NCI-H1930 (cell line): Measurements from ENCODE around the gene FBXO42.

Experiments
- DNase-seq, 2 experiments: peaks; one replicate each; lab custom pipeline; 2025; lab: John Stamatoyannopoulos, UW

The FBXO42 gene

DNA sequence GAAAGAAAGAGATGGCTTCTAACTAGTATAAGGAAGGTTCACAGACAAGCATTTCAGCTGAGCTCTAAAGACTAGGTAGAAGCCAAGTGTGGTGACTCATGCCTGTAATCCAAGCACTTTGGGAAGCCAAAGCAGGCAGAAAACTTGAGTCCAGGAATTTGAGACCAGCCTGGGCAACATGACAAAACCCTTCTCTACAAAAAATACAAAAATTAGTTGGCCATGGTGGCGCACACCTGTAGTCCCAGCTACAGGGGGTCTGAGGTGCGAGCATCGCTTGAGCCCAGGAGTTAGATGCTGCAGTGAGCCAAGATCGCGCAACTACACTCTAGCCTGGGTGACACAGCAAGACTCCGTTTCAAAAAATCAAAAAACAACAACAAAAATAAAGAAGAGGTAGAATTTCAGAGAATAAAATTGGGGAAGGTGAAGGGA is 27.8 kb downstream of the FBXO42 start:
- no peak for DNase-seq

DNA sequence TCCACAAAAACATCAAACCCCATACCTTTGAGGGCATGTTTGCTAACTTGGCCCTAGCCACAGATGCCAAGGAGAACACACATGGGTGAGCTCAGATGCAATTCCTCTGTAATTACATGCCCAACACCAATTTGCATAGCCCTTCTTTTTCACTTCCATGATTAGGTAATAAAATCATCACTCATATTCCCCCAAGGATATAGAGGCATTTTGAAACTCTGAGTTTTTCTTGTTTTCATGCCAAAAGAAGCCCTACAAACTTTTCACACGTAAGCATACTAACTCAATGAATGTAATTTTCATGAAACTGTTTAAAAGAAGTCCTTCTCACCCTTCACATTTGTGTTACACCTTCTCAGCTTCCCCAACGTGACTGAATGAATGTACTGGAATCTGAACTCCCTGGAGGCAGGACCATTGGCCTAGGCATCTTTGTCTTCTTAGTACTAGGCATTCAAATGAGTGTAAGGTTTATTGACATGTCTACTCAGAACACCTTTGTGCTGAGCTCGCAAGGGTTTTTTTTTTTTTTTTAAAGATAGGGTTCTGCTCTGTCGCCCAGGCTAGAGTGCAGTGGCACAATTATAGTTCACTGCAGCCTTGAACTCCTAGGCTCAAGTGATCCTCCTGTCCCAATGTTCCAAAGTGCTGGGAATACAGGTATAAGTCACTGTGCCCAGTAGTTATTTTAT is 31.0 kb downstream of the FBXO42 start:
- DNase-seq, result no peak

DNA sequence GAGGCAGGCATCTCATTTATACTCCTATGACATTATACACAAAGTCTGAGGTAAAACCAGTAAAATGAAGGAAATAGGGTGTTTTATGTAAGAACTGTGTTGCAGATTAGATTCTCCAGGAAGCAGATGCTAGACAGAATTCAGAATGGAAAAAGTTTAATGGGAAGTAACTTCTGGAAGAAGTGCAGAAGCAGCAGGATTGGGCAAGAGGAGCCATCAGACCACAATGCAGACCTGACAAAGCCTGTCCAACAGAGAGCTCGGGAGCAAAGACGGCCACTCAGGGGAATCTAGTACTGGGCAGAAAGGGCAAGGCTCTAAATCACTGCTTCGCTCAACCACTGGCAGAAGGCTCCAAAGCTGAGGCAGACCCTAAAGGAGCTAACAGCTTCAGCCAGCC is 33.7 kb downstream of the FBXO42 start:
- DNase-seq, result no peak

DNA sequence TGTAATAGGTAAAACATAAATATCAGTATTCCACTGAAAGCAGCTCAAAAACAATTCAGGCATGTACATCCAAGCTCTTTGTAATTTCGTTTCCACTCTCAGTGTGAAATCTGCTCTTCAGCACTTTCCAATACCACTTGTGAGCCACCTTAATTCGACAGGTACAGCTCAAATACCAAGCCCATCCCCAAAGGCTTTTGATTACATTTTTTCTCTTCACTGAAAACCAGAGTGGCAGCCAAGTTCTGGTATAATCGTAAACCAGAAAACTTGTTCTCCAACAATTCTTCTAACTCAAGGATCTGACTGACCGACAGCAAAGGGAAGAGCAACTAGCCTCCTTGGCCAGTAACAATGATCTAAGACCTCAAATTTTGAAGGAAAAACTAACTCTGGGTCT is 36.8 kb downstream of the FBXO42 start:
- no peak for DNase-seq

DNA sequence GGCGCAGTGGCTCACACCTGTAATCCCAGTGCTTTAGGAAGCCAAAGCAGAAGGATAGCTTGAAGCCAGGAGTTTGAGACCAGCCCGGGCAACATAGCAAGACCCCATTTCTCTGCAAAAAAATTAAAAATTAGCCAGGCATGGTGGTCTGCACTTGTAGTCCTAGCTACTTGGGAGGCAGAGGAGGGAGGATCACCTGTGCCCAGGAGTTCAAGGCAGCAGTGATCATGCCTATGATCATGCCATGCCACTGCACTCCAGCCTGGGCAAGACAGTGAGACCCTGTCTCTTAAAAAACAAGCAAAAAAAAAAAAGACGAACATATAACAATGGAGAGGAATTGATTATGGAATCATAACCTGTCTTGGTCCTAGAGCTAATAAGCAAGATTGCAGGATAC is 45.1 kb downstream of the FBXO42 start:
- no peak for DNase-seq

DNA sequence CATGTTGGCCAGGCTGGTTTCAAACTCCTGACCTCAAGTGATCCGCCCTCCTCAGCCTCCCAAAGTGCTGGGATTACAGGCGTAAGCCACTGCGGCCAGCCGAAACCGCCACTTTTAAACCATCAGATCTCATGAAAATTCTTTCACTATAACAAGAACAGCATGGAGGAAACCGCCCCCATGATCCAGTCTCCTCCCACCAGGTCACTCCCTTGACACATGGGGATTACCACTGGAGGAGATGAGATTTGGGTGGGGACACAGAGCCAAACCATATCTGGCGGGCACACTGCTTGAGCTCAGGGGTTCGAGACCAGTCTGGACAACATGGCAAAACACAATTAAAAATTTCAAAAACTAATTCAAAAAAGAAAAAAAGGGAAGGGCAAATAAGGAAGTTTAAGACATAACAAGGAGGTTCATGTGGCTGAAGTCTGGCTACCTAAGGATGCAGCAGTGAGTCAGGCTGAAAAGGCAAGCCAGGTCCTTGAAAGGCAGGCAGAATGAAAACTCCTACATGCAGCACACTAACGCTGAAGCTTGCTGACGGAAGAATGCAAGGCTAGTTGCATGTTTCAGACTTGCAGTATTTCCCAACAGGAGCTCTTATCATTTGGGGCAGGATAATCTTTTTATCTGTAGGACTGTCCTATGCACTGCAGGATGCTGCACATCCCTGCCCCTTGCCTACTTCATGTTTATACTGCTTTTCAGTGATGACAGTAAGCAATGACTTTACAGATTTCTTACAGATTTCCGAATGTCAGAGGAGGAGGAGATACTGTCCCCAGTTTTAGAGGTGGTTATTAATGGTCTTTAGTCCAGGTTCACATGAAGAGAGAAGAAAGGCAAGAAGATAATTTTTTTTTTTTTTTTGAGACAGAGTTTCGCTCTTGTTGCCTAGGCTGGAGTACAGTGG is 49.3 kb downstream of the FBXO42 start:
- DNase-seq, result no peak

DNA sequence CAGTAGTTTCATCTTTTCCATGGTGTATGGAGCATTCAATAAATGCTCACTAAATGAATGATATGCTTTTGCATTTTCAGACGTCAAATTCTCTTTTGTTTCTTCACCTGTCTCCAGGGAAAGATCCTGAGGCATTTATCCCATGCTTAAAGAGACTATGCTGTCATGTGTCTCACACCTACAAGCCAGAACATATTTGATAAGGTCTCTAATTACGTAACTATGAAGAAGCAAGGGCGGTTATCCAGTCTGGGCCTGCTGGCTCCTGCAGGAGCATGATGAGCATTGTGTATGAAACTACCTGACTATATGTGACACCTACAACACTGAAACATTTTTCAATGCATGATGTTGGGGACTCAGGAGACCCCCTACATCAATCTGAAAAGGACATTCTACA is 51.8 kb downstream of the FBXO42 start:
- no peak for DNase-seq

DNA sequence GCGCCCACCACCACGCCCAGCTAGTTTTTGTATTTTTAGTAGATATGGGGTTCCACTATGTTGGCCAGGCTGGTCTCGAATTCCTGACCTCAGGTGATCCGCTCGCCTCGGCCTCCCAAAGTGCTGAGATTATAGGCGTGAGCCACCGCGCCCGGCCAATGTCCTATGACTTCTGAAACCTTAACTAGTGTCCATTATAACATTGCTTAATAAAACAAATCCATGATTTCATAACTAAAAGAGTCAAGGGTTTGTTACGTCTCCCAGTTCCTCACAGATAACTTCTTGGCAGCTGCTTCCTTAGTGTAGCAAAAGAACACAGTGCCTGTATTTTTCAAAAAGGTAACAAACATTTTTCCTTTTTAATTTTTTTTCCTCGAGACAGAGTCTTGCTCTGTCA is 53.6 kb downstream of the FBXO42 start:
- no peak for DNase-seq

DNA sequence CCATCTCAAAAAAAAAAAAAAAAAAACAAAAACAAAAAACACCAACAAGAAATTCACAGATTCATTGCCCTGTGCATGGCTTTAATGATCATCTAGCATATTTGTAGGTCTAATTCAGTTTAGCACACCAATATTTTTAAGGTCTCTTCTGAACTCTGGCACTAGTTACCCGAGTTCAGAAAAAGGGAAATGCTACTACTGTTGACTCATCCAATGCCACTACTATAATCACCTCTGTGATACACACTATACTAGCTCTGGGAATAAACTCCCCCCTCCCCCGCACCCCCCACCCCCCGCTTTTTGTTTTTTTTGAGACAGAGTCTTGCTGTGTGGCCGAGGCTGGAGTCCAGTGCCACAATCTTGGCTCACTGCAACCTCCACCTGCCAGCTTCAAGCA is 55.6 kb downstream of the FBXO42 start:
- DNase-seq, result no peak

DNA sequence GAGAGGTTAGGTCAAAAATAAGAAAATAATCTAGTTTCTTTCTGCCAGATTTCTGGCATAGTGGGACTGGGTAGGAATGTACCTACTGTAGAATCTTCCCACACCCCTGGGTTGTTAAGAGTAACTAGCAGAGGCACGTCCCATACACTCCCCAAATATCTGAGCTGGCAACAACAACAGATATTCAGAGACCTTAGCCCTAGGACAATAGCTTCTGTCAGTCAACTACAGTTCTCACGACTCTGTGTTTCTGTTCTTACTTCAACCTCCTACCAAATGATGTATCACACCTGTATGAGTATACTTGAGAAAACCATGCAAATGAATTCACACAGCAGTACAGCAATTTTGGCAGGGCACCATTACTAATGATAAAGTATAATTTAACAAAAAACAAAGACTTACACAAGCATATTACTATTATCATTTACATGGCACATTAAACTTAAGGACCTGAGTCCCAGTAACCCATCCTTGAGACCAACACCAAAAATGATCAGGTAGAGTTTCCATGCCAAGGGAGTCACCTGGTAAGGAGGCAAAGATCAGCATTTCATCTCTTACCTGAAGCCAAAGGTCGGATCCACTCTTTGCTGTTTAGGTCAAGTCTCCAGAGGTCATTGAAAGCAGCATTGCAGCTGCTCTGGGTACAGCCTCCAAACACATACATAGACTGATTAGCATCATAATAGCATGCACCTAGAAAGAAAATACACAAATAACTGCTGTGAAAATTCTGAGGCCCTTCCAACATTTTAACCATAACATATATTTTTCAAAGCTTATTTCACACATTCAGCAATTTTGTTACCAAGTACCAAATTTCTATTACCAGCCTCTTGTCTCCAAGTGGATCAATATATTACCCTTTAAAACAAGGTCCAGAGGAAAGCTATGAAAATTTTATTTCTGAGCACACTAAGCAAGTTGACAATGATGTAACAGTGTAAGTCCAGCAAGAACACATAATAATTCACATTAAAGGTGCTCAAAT is 57.8 kb downstream of the FBXO42 start:
- DNase-seq, result no peak

DNA sequence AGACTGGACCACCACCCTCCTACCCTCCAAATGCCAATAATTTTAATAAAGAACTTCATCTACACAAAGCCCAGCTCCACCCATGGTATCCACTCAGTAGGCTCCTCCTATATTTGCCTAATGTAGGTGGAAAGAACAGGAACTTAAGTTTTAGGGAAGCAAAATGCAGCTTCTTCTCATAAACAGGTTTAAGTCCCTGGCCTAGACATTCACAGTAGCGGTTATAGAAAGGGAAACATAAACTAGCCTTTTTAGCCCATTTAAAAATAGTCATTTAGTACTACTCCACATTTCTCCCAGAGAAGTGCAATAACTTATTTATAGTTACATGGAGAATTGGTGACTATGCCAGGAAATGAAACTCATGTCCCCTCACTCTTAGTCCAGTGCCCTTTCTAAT is 58.7 kb downstream of the FBXO42 start:
- no peak for DNase-seq

DNA sequence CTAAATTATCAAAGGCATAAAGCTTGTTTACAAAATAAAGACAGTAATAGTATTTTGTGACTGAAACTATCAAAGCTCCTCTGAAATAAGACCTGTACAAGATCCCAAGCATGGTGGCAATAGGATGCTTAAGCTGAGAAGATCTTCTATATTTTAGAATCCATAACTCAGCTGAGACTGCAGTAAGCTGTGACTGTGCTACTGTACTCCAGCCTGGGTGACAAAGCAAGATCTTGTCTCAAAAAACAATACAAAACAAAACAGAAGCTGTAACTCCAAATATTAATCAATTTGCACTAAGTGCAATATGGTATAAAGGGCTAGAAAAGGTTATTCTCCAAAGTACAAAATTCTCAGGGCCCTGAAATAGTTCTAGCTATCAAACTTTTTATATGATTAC is 59.5 kb downstream of the FBXO42 start:
- no peak for DNase-seq

DNA sequence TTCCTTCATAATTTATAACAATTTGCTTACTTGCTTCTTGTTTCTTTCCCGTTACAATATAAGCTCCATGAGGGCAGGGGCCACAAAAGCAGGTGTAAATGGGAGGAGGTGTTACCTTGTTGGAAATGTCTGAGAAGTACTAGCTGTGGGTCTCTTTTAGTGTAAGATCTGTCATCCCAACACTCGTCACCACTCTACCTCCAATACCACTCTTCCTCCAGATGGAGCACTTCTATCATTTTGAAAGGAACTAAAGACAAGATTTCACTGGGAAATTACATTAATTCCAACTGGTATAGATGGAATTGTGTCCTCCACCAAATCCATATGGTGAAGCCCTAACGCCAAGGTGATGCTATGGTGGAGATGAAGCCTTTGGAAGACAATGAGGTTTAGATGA is 62.3 kb downstream of the FBXO42 start:
- DNase-seq, result no peak

DNA sequence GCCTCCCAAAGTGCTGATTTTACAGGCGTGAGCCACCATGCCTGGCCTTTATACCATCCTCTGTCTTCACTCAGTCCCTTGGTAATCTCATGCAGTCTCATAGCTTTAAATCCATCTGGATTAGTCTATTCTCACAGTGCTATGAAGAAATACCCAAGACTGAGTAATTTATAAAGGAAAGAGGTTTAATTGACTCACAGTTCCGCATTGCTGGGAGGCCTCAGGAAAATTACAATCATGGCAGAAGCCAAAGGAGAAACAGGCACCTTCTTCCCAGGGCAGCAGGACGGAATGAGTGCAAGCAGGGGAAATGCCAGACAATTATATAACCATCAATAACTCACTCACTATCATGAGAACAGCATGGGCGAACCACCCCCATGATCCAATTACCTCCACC is 66.2 kb downstream of the FBXO42 start:
- no peak for DNase-seq

DNA sequence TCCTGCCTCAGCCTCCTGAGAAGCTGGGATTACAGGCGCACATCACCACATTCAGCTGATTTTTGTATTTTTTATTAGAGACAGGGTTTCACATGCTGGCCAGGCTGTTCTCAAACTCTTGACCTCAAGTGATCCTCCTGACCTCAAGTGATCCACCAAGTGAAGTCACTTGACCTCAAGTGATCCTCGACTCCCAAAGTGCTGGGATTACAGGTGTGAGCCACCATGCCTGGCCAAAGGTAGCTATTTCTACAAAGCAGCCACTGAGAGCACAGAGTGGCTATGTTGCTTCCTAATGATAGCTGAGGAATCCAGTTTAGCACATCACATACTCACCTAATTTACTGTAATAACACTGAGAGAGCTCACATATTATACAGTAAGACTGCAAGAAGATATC is 70.5 kb downstream of the FBXO42 start:
- no peak for DNase-seq

DNA sequence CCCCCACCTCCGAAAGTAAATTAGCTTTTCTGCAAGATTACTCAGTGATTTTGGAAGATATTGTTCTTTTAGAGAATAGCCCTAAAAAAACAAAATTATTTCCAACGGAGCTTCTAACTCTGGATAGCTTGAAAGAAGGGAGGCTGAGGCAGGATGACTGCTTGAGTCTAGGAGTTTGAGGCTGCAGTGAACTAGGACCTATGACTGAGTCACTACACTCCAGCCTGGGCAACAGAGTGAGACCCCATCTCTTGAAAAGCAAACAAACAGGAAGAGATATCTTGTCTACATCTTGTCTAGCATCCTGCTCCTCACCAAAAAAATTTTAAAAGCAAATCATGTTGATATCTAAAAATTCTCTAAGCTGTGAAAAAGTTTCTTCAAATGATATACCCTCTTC is 73.1 kb downstream of the FBXO42 start:
- no peak for DNase-seq

DNA sequence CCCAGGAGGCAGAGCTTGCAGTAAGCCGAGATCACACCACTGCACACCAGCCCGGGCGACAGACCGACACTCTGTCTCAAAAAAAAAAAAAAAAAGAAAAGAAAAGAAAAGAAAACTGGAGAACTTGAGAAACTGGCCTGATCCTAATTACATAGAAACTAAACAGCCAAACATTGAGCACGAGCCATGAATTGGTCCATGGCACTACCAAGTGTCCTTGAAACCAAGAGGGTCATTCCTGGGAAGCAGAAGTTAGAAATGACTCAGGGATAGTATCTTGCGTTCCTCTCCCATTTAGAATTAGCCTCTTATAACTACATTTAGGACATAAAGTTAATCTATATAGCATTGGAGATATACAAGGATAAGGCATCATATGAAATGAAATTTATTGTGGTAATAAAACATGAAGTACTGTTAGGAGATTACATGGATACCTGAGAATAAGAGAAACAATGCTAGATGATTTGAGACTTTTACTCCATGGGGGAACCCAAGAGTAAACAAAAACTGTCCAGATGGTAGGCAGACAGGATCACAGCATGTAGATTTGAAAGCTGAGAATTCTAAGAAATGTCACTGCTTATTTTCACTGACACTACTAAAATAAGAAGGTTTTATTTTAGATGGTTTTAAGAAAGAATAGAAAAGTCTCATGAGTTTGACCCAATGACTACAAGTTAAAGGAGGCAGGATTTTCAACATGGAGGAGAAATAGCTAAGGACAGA is 75.8 kb downstream of the FBXO42 start:
- DNase-seq, result no peak

DNA sequence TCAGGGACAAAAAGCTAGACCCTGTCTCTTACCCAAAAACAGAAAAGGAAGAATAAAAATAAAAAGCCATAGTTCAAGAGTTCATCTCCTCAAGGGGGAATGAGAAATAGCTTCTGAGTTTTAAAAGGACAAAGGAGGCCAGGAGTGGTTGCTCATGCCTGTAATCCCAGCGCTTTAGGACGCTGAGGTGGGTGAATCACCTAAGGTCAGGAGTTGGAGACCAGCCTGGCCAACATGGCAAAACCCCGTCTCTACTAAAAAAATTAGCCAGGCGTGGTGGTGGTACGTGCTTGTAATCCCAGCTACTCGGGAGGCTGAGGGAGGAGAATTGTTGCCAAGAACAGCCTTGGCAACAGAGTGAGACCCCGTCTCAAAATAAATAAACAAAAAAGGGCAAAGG is 76.7 kb downstream of the FBXO42 start:
- no peak for DNase-seq

DNA sequence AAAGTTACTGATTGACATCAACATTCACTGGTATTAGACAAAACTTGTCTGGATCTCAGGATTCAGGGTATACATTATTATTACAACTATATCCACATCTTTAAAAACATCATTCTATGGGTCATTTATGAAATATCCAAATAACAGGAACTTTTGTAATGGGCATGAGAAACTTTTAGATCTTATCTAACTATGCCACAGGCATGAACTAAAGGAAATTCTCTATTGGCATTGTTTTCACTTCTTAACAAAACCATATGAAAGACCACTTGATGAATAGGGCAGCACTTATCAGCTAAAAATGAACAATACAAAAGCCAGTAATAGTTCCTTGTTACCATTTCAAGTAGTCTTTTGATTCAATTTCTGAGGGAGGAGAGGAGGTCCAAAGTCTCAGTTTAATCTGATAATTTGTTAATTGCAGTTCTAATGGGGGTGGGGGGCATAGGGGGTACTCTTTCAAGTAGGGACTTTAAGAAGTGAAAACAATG is 84.5 kb downstream of the FBXO42 start:
- DNase-seq, result no peak

DNA sequence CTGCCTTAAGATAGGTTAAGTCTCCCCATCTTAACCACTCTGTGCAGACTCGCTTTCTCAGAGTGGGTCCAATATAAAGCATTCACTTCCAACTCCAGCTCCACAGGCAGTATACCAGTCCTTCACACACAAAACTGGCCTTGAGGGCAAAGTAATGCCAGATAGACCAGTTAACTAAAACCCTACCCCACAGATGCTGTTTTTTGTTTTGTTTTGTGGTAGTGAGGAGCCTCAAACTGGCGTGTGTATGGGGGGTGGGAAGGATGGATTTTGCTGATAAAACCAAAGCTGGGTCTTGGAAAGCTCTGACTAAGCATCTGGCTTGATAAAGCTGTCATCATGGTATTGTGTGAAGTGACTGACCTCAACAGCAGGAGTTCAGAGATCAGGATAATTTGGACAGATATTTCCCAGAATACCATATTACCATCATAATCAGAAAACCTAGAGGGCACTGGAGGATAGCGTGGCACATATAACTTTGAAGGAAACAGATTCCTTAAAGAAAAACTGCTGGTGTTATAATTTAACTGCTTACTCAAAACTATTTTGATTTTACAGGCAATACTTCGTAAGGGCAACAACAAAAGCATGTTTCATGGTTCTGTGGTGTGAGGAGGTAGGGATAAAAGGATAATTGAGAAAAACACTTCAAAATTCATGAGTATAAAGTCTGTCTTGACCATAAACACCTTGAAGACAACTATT is 85.7 kb downstream of the FBXO42 start:
- no peak for DNase-seq

DNA sequence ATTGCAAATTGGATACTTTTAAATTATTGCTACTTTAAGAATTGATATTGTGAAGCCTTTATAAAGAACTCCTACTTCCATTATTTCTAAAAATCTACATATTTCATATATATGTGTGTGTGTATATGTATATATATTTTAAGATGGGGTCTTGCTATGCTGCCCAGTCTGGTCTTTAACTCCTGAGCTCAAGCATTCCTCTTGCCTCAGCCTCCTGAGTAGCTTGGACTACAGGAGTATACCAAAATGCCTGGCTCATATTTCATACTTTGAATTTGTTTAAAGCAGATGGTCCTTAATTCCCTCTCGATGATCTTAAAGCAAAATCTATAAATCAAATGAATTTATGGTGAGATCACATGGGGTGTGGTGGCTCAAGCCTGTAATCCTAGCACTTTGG is 90.2 kb downstream of the FBXO42 start:
- DNase-seq, result no peak
